ENCODE data around the gene LRRN4.

GRCh38 chr20:6040540-6040939, 13.3 kb downstream of the LRRN4 start:
- TF ChIP-seq CHD2 (IDR thresholded peaks at IDR 0.05; ENCODE audit: low read length) (no peak), CTCF (IDR thresholded peaks at IDR 0.05; ENCODE audit: control extremely low read depth in 1 of 3, insufficient read depth in 1 of 3, low read depth in 1 of 3, low read length in 3 of 3) (no peak), POLR2AphosphoS5 (IDR thresholded peaks at IDR 0.05; ENCODE audit: low read depth, low read length) (no peak), EZH2 (IDR thresholded peaks at IDR 0.05; ENCODE audit: low read depth, low read length, severe bottlenecking) (no peak), KDM1A (IDR thresholded peaks at IDR 0.05; ENCODE audit: borderline replicate concordance, low read length) (no peak), SIN3A (conservative IDR thresholded peaks at IDR 0.05 in 1 of 2, IDR thresholded peaks at IDR 0.05 in 1 of 2; ENCODE audit: low read depth in 1 of 2, low read length in 2 of 2) (no peak), ATF2 (IDR thresholded peaks at IDR 0.05; ENCODE audit: low read length) (no peak), JUND (IDR thresholded peaks at IDR 0.05; ENCODE audit: low read length) (no peak)

Data from H1 (cell line).